Measurements from ENCODE around the gene OLFM3.

Gene OLFM3

GRCh38 chr1:101942516-101943193, 54.1 kb downstream of the OLFM3 start:
- POLR2A ChIA-PET, result no interaction called here
- no peak for DNase-seq (ENCODE audit: extremely low spot score)
- CTCF ChIA-PET, result no interaction called here
- TF ChIP-seq ELF4 (IDR thresholded peaks at IDR 0.05) (no peak), LEF1 (IDR thresholded peaks at IDR 0.05; ENCODE audit: borderline replicate concordance) (no peak), ARNT (IDR thresholded peaks at IDR 0.05) (no peak), PKNOX1 (IDR thresholded peaks at IDR 0.05) (no peak), BHLHE40 (IDR thresholded peaks at IDR 0.05; ENCODE audit: borderline replicate concordance) (no peak), CTBP1 (IDR thresholded peaks at IDR 0.05; ENCODE audit: borderline replicate concordance) (no peak), HDGF (IDR thresholded peaks at IDR 0.05; ENCODE audit: borderline replicate concordance) (no peak), L3MBTL2 (conservative IDR thresholded peaks at IDR 0.05) (no peak), NFRKB (IDR thresholded peaks at IDR 0.05) (no peak), FOXM1 (IDR thresholded peaks at IDR 0.05; ENCODE audit: borderline replicate concordance) (no peak), FOXK2 (IDR thresholded peaks at IDR 0.05) (no peak)

- TF ChIP-seq FOXK2 (IDR thresholded peaks at IDR 0.05) (no peak), L3MBTL2 (conservative IDR thresholded peaks at IDR 0.05) (no peak), SUZ12 (IDR thresholded peaks at IDR 0.05) (no peak), SP1 (IDR thresholded peaks at IDR 0.05) (no peak), FOXM1 (IDR thresholded peaks at IDR 0.05; ENCODE audit: borderline replicate concordance) (no peak), FOXA1 (IDR thresholded peaks at IDR 0.05) (no peak)
- no peak for DNase-seq (ENCODE audit: extremely low spot score)
- ChIA-PET CTCF (no interaction called here), POLR2A (no interaction called here)
Observed at GRCh38 chr1:101938681-101939080, 58.0 kb downstream of the OLFM3 start.

- ChIA-PET CTCF (no interaction called here), POLR2A (no interaction called here)
- TF ChIP-seq FOXA1 (IDR thresholded peaks at IDR 0.05), result no peak
- TF ChIP-seq PKNOX1 (IDR thresholded peaks at IDR 0.05), result no peak
- no peak for DNase-seq (ENCODE audit: extremely low spot score)
Observed at GRCh38 chr1:101929343-101929742, 67.4 kb downstream of the OLFM3 start.

GRCh38 chr1:101928829-101929228, 67.9 kb downstream of the OLFM3 start:
- POLR2A ChIA-PET, result no interaction called here
- no peak for DNase-seq (ENCODE audit: extremely low spot score)
- TF ChIP-seq ZNF384 (IDR thresholded peaks at IDR 0.05) (no peak), HDGF (IDR thresholded peaks at IDR 0.05; ENCODE audit: borderline replicate concordance) (no peak), ELF4 (IDR thresholded peaks at IDR 0.05) (no peak), SUZ12 (IDR thresholded peaks at IDR 0.05) (no peak), FOXA1 (IDR thresholded peaks at IDR 0.05) (no peak), ARNT (IDR thresholded peaks at IDR 0.05) (no peak), TARDBP (IDR thresholded peaks at IDR 0.05) (no peak), CTBP1 (IDR thresholded peaks at IDR 0.05; ENCODE audit: borderline replicate concordance) (no peak), FOXM1 (IDR thresholded peaks at IDR 0.05; ENCODE audit: borderline replicate concordance) (no peak), LEF1 (IDR thresholded peaks at IDR 0.05; ENCODE audit: borderline replicate concordance) (no peak), FOXK2 (IDR thresholded peaks at IDR 0.05) (no peak), BHLHE40 (IDR thresholded peaks at IDR 0.05; ENCODE audit: borderline replicate concordance) (no peak), PKNOX1 (IDR thresholded peaks at IDR 0.05) (no peak)
- CTCF ChIA-PET, result no interaction called here

- POLR2A ChIA-PET, result no interaction called here
- CTCF ChIA-PET, result no interaction called here
- no peak for TF ChIP-seq FOXA1 (IDR thresholded peaks at IDR 0.05)
- TF ChIP-seq FOXM1 (IDR thresholded peaks at IDR 0.05; ENCODE audit: borderline replicate concordance), result no peak
- TF ChIP-seq FOXK2 (IDR thresholded peaks at IDR 0.05), result no peak
- TF ChIP-seq ELF4 (IDR thresholded peaks at IDR 0.05), result no peak
- no peak for TF ChIP-seq ARNT (IDR thresholded peaks at IDR 0.05)
- TF ChIP-seq BHLHE40 (IDR thresholded peaks at IDR 0.05; ENCODE audit: borderline replicate concordance), result no peak
- TF ChIP-seq NFRKB (IDR thresholded peaks at IDR 0.05), result no peak
- TF ChIP-seq SUZ12 (IDR thresholded peaks at IDR 0.05), result no peak
- no peak for TF ChIP-seq PKNOX1 (IDR thresholded peaks at IDR 0.05)
- no peak for TF ChIP-seq HDGF (IDR thresholded peaks at IDR 0.05; ENCODE audit: borderline replicate concordance)
- TF ChIP-seq TARDBP (IDR thresholded peaks at IDR 0.05), result no peak
- no peak for DNase-seq (ENCODE audit: extremely low spot score)
Observed at GRCh38 chr1:101924700-101925099, 72.0 kb downstream of the OLFM3 start.

- CTCF ChIA-PET, result no interaction called here
- no peak for DNase-seq (ENCODE audit: extremely low spot score)
Observed at GRCh38 chr1:101920577-101920976, 76.1 kb downstream of the OLFM3 start.

More at GRCh38 chr1:101920577-101920976, 76.1 kb downstream of the OLFM3 start:
- TF ChIP-seq HDGF (IDR thresholded peaks at IDR 0.05; ENCODE audit: borderline replicate concordance), result no peak
- TF ChIP-seq SP1 (IDR thresholded peaks at IDR 0.05), result no peak
- TF ChIP-seq ARNT (IDR thresholded peaks at IDR 0.05), result no peak
- no peak for TF ChIP-seq CTBP1 (IDR thresholded peaks at IDR 0.05; ENCODE audit: borderline replicate concordance)
- TF ChIP-seq PKNOX1 (IDR thresholded peaks at IDR 0.05), result no peak
- TF ChIP-seq SUZ12 (IDR thresholded peaks at IDR 0.05), result no peak
- TF ChIP-seq ZNF384 (IDR thresholded peaks at IDR 0.05), result no peak
- no peak for TF ChIP-seq L3MBTL2 (conservative IDR thresholded peaks at IDR 0.05)
- no peak for TF ChIP-seq FOXM1 (IDR thresholded peaks at IDR 0.05; ENCODE audit: borderline replicate concordance)
- TF ChIP-seq ELF4 (IDR thresholded peaks at IDR 0.05), result no peak
- TF ChIP-seq NFRKB (IDR thresholded peaks at IDR 0.05), result no peak
- TF ChIP-seq FOXA1 (IDR thresholded peaks at IDR 0.05), result no peak
- TF ChIP-seq TARDBP (IDR thresholded peaks at IDR 0.05), result no peak
- TF ChIP-seq FOXK2 (IDR thresholded peaks at IDR 0.05), result no peak
- TF ChIP-seq BHLHE40 (IDR thresholded peaks at IDR 0.05; ENCODE audit: borderline replicate concordance), result no peak
- no peak for TF ChIP-seq LEF1 (IDR thresholded peaks at IDR 0.05; ENCODE audit: borderline replicate concordance)
- POLR2A ChIA-PET, result no interaction called here

Measured in HEK293T (cell line).